Umbilical cord (tissue), 2 donors: Measurements from ENCODE around the gene HES7. TPM values are rescaled to one million over a fixed set of nuclear protein-coding genes. Genes with fewer than 3 reads are reported as not detected.
A peak's percentile ranks its signal among the peaks of the same experiment; 100 is the strongest.
"Not testable (repeated sequence)": the region's sequence is repeated elsewhere in the genome, so short reads cannot be mapped to it uniquely, and the experiment has no call there.

Experiments
- DNase-seq: peaks from one replicate; pipeline ENCODE4 v3.0.0-alpha.2; 2015; ENCODE audit warnings: low spot score
- total RNA-seq: library from RNA; depleted of rRNA; stranded (reverse); fragments of >200 nt; gene quantifications from one replicate; pipeline ENCODE4 v1.2.3, GENCODE V29; 2014; ENCODE audit warnings: low replicate concordance; ENCODE audit not compliant: insufficient read depth

HES7 gene
- not detected for total RNA-seq

GRCh38 chr17:8123695-8124349 lies at the start of gene HES7:
Gene HES7, minus strand, starts transcription at chr17:8124106. Its CDS starts 22 bp downstream, at chr17:8124084.
- DNase-seq = peak; percentile 48

- DNase-seq = peak; percentile 97
Observed at GRCh38 chr17:8173056-8173870, 49.4 kb upstream of the HES7 start.

DNA sequence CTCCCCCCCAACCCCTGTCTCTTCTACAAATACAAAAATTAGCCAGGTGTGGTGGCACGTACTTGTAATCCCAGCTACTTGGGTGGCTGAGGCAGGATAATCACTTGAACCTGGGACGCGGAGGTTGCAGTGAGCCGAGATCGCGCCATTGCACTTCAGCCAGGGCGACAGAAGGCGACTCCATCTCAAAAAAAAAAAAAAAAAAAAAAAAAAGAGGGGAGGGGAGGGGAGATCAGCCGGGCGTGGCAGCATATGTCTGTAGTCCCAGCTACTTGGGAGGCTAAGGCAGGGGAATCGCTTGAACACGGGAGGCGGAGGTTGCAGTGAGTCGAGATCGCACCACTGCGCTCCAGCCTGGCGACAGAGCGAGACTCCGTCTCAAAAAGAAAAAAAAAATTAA lies 46.3 kb upstream of the HES7 start:
- not testable (repeated sequence) for DNase-seq

GRCh38 chr17:8167526-8167925 lies 43.6 kb upstream of the HES7 start:
- no peak for DNase-seq

- no peak for DNase-seq
Observed at GRCh38 chr17:8166731-8167130, 42.8 kb upstream of the HES7 start.

GRCh38 chr17:8164815-8165131 lies 40.9 kb upstream of the HES7 start:
- no peak for DNase-seq

DNA sequence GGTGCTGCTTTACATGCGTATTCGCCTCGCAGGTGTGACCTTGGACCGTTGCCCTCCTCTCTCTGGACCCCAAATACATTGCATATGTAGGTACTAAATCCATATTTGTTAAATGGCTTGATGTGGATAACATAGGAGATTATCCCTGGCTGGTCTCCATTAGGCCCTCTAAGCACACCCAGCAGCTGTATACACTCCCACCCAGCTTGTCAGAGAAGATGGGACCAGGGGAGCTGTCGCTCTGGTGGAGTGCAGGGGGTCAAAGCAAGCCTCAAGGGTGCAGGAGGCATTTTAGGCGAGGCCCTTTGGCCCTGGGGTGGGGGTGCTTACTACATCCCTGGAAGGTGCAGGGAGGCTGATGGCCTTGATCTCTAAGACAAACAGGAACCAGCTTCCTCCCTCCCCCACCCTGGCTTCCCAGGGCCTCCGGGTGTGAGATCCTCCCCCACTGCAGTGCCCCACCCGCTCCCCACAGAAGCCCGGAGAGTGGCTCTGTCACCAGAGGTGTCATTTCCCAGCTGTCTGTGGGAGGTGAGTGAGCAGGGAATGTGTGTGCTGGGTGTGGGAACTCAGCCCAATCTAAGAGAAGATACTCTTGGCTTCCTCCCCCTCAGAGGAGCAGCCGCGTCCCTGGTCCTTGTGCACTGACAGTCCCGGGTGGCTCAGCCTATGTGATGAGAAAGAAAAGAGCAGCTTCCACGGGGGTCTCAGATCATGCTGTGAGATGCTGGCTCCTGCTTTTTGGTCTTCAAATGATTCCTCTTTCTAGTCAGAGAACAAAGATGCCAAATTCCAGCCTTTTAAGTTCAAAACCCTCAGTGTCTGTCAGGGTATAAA lies 40.3 kb upstream of the HES7 start:
- peak; percentile 58 for DNase-seq

DNA sequence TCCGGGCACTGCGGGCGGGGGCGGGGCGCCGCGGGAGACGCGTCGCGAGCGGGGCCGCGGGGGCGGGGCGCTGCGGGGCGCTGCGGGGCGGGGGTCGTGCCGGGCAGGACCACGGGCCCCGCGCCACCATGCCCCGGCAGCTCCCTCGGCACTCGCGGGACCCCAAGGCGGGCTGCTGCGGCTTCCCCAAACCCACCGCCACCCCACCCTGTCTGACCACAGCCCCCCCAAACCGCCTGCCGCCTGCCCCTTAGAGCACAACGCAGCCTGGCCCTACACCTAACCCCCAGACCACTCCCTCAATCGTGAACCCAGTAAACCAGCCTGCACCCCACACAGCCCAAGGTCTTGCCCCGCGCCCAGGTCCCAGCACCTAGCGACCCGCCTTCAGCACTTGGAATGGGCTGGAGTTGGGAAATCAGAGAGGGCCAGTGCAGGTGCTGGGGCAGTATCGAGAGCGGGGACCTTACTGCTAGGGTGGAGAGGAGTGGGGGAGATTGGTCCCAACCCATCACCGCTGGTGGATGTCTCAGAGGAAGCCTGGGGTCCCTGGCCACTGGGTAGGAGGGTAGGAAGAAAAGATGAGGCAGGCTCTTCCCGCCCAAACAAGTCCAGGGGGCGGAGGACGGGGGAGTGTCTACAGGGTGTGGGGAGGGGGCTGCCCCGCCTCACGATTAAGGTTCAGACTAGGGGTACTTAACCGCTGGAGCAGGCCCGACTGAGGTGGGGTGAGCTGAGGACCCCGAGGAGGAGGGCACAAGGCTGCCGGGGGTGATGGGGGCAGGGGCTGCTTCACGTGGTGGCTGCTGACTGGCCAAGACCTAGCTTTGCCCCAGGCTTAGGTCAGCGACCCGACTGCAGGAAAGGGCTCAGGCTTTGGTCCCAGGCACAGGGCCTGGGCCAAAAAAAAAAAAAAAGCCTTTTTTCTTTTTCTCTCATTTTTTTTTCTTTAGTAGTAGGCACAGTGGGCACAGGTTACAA lies 39.4 kb upstream of the HES7 start:
- no peak for DNase-seq

DNA sequence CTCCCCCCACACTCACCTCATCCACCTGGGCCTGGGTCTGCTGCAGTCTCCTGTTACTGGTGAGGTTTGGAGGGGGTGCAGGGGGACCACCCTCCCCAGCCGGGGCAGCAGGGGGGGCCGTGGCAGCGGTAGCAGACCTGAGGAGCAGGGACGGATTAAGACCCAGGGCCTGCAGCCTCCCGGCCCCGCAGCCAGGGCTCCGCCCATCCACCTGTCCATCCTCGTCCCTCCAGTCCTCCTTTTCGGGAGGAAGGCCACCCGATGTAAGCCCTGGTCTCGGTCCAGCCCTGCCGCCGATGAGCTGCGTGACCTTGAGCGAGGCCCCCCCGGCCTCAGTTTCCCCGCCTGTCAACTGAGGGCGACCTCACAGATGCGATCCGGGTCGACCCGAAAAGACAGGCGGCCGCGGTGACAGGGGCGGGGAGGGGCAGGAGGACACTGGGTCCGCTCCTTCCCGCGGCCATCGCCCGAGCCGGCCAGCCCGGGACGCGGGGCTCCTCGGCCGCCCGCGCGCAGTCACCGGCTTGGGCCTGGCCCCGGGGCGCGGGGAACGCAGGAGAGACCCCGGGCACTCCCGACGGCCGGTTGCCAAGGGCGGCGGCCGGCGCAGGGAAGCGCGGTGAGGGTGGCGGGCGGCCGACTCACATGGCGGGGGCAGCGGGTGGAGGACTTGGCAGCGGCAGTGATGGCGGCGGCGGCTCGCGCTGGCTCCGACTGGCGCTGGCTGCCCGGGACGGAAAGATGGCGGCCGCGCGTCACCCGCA lies 38.5 kb upstream of the HES7 start, which contains the start of gene VAMP2:
VAMP2 (minus strand) TSS at position 716 of the 764 bp plus-strand sequence; CDS start at position 647, 69 bp downstream.
- DNase-seq = peak; percentile 71

DNA sequence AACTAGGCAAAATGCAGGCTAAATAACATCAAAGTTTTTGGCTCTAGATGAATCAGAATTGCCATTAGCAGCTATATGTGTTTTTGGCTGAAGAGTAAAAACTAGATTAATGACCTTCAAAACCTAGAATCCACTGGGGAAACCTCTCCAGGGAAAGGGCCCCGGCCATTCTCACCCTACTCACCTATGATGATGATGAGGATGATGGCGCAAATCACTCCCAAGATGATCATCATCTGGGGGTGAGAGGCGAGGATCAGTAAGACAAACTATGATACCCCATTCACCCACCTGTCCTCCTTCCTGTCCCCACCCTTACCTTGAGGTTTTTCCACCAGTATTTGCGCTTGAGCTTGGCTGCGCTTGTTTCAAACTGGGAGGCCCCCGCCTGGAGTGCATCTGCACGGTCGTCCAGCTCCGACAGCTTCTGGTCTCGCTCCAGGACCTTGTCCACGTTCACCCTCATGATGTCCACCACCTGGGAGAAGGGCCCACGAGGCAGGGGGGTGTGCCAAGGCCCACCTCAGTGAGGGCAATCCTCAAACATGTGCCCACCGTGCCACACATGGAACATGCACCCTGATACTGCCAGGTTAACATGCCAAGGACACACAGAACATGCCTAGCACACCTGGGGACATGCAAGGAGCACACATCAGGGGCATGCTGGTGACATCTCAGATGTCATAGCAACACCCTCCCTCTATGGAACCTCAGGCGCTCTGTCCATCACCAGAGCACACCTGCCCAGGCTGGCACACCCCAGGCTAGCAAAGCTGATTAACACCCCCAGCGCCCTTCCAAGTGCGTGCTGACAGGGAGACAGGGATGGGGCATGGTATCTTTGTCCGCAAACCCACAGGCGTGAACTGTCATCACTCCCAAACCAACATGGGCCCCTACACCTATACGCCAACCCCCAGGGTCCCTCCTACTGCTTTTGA lies 37.7 kb upstream of the HES7 start:
- DNase-seq = no peak

- no peak for DNase-seq
Observed at GRCh38 chr17:8160741-8161221, 36.9 kb upstream of the HES7 start.

DNA sequence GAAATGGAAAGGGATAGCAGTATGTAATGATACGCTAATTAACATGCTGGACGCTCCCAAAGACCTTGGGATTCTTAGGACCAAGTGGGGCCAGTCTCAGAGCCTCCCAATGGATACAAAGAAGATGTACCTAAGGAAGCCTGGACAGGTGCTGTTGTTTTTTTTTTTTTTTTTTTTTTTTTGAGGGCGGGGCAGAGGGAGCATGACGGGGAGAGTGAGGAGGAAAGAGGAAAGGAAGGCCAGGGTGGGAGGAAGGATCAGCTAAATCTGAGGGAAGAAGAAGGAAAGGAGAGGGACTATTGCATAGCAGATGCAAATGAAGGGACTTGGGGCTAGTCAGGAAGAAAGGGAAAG lies 36.3 kb upstream of the HES7 start:
- DNase-seq = no peak

DNA sequence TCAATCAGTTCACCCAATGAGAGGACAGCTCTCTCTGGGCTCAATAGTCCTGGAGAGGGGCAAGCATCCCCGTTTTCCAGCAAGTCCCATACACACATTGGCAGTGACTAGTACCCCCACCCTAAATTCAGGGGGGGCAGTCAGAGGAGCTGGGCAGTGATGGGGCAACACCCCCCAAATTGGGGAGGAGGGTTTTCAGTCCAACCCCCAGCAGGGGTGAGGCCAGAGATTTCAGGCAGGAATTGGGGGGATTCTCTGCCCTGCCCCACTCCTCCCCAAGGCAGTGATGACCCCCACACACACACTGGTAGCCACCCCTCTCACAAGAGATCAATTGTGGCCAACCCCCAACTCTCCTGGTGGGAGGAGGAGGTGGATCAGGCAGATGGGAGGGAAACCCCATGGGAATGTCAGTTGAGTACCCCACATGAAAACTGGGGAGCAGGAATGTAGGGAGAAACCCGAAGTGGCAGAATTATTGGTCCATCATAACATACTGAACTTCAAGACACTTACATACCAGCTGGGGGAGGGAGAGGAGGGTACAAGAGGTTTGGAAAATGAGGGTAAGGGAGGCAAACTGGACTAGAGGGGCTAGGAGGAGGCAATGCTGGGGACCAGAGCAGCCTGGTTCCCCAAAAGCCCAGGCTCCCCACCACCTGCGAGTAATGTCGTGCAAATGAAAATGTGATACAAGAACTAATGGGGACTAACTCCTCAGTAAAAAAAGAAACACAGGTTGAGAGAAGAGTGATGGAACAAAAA lies 35.7 kb upstream of the HES7 start:
- DNase-seq = no peak

DNA sequence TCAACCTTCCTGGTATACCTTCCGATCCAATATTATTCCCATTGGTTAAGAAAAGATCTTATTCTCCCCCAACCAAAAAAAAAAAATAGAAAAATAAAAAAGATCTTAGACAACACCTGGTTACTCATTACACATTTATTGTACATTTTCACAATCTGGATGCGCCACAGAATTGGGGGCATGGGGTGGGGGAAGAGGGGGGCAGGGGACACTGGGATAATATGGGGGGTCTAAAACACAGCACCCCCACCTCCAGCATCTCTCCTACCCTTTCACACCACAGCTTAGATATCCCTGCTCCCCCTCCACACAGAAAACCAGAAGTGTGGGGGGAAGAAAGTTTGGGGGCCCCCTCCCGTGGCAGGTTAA lies 35.1 kb upstream of the HES7 start:
- DNase-seq = no peak

DNA sequence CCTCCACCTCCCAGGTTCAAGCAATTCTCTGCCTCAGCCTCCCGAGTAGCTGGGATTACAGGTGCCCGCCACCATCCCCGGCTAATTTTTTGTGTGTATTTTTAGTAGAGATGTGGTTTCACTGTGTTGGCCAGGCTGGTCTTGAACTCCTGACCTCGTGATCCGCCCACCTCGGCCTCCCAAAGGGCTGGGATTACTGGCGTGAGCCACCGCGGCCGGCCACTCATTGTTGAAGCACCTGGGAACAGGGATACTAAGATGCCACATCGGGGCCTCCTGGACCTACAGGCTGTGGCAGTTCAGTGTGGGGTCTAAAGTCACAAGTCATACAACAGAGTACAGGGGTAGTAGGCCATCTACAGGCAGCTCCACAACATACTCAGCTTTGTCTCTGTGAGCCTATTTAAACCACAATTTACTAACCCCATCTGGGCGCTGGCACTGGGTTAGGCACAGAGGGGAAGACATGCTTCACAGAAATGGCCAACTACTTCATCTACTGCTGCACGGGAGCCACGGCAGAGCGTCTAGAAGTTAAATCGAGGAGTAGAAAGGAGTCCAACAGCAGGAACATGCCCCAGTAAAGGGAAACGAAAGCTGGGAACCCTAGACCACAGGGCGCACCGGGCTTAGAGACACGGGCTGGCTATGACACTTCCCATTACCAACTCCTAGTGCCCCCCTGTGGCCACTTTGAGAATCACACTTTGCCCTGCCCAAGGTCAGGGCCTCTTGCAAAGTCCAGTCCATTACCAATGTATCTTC lies 34.5 kb upstream of the HES7 start:
- DNase-seq = peak; percentile 90

DNA sequence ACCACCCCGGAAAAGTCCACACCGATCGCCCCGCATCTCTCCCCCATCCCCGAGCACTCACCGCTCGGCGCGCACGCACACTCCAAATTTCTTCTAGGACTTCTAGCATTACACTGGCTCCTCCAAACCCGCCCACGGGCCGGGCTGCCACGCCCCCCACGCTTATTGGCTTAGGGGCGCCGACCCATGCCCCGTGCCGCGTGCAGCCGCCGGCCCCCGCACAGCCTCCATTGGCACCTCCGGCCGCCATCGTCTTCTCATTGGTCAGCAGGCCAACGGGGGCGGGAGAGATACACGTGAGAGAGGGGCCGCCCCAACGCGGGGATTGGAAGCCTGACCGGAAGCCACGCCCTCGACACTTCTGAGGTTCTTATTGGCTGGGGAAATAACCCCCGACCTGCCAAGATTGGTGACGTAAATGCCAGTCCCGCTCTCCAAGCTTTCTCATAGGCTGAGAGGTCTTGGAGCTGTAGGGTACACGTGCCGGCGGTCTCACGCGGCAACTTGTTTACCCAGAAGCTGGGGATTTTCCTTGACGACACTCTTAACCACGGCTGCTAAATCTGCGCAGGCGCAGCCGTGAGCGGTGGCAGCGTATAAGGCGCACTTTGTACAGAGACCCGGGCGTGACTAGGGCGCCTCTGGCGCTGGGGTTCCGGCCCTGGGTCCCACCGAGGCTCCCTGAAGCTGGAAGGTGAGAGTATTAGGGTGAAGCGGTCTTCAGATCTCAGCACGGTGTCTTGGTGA lies 32.5 kb upstream of the HES7 start:
- DNase-seq = peak; percentile 100

GRCh38 chr17:8155996-8156245 lies 32.0 kb upstream of the HES7 start:
- DNase-seq = no peak
